Measurements from ENCODE around the gene GPR152. TPM values are rescaled to one million over a fixed set of nuclear protein-coding genes. Genes with fewer than 3 reads are reported as not detected.

Gene GPR152
- total and polyA plus RNA-seq, 2 donors (not counting 3 experiments of a cell fraction or from before 2014, with no cell fraction given), result not detected

- FAIRE-seq (no peak), DNase-seq (ENCODE audit: low read depth, low spot score) (no peak)
- CTCF ChIA-PET, result no interaction called here
- Histone ChIP-seq H2AFZ (ENCODE audit: low read depth, low read length) (no peak overlapping the region), H3K4me1 (ENCODE audit: control insufficient read depth, extremely low read depth, insufficient read depth, low read length) (peaks cover 3% of the 10 kb centered on the region), H3K27me3 (ENCODE audit: control insufficient read depth in 2 of 2, insufficient read depth in 2 of 2, low read length in 2 of 2) (no peaks in the 10 kb centered on the region), H3K4me2 (ENCODE audit: insufficient read depth, low read length) (no peak overlapping the region), H3K9me1 (replicated peaks; ENCODE audit: control insufficient read depth, extremely low read depth, insufficient read depth, low read length) (no peaks in the 10 kb centered on the region), H3K9ac (replicated peaks; ENCODE audit: extremely low read depth, insufficient read depth, low read length) (no peak overlapping the region), H4K20me1 (replicated peaks; ENCODE audit: control insufficient read depth, extremely low read depth, insufficient read depth, low read length) (no peaks in the 10 kb centered on the region), H3K9me3 (replicated peaks; ENCODE audit: control insufficient read depth, insufficient read depth, low read length) (no peaks in the 10 kb centered on the region), H3K27ac (ENCODE audit: insufficient read depth, low read depth, low read length) (no peak overlapping the region), H3K36me3 (ENCODE audit: control insufficient read depth in 2 of 2, extremely low read depth in 1 of 2, insufficient read depth in 2 of 2, low read length in 2 of 2) (no peaks in the 10 kb centered on the region), H3K79me2 (ENCODE audit: control insufficient read depth, insufficient read depth, low read length) (no peaks in the 10 kb centered on the region), H3K4me3 (replicated peaks in 1 of 3; ENCODE audit: insufficient read depth in 1 of 3, low read depth in 1 of 3, low read length in 3 of 3) (no peak overlapping the region)
- POLR2A ChIA-PET, result no interaction called here
- intact Hi-C loops (cut with micrococcal nuclease), result no loop called here
- no TSS peak for BruUV-seq (replicated peaks)
- dilution Hi-C loops (cut with MboI; ENCODE audit: extremely low pct_ligation_motif_present, low sequenced_read_pairs), result no loop called here
- TF ChIP-seq MYC (IDR thresholded peaks at IDR 0.05; ENCODE audit: low read depth, low read length), result no peak
Observed at GRCh38 chr11:67457453-67457852, 4.9 kb upstream of the GPR152 start.

GRCh38 chr11:67456068-67456705, 3.7 kb upstream of the GPR152 start:
- Histone ChIP-seq H3K9me1 (replicated peaks; ENCODE audit: control insufficient read depth, extremely low read depth, insufficient read depth, low read length) (no peaks in the 10 kb centered on the region), H2AFZ (ENCODE audit: low read depth, low read length) (no peak overlapping the region), H4K20me1 (replicated peaks; ENCODE audit: control insufficient read depth, extremely low read depth, insufficient read depth, low read length) (no peaks in the 10 kb centered on the region), H3K4me3 (replicated peaks in 1 of 3; ENCODE audit: insufficient read depth in 1 of 3, low read depth in 1 of 3, low read length in 3 of 3) (no peak overlapping the region), H3K27ac (ENCODE audit: insufficient read depth, low read depth, low read length) (no peak overlapping the region), H3K36me3 (ENCODE audit: control insufficient read depth in 2 of 2, extremely low read depth in 1 of 2, insufficient read depth in 2 of 2, low read length in 2 of 2) (no peaks in the 10 kb centered on the region), H3K27me3 (ENCODE audit: control insufficient read depth in 2 of 2, insufficient read depth in 2 of 2, low read length in 2 of 2) (no peaks in the 10 kb centered on the region), H3K4me2 (ENCODE audit: insufficient read depth, low read length) (no peak overlapping the region), H3K9me3 (replicated peaks; ENCODE audit: control insufficient read depth, insufficient read depth, low read length) (no peaks in the 10 kb centered on the region), H3K9ac (replicated peaks; ENCODE audit: extremely low read depth, insufficient read depth, low read length) (no peak overlapping the region), H3K79me2 (ENCODE audit: control insufficient read depth, insufficient read depth, low read length) (no peaks in the 10 kb centered on the region), H3K4me1 (ENCODE audit: control insufficient read depth, extremely low read depth, insufficient read depth, low read length) (peaks cover 7% of the 10 kb centered on the region)
- DNase-seq (ENCODE audit: low read depth, low spot score), result no peak
- intact Hi-C loops (cut with micrococcal nuclease), result no loop called here
- dilution Hi-C loops (cut with MboI; ENCODE audit: extremely low pct_ligation_motif_present, low sequenced_read_pairs), result no loop called here
- POLR2A ChIA-PET, result no interaction called here
- TF ChIP-seq FOS (IDR thresholded peaks at IDR 0.05; ENCODE audit: borderline replicate concordance, insufficient read depth, low read length) (no peak), POLR2A (IDR thresholded peaks at IDR 0.05; ENCODE audit: low read depth, low read length) (no peak), EZH2 (IDR thresholded peaks at IDR 0.05; ENCODE audit: borderline replicate concordance, low read depth, low read length, severe bottlenecking) (no peak), JUN (IDR thresholded peaks at IDR 0.05; ENCODE audit: borderline replicate concordance, insufficient read depth, insufficient read length, low read depth) (no peak), CTCF (IDR thresholded peaks at IDR 0.05; ENCODE audit: extremely low read depth in 1 of 2, insufficient read depth in 1 of 2, low read depth in 1 of 2, low read length in 2 of 2) (no peak), MYC (IDR thresholded peaks at IDR 0.05; ENCODE audit: low read depth, low read length) (no peak), POLR2AphosphoS5 (IDR thresholded peaks at IDR 0.05; ENCODE audit: insufficient read depth, low read depth, low read length) (no peak), MAX (IDR thresholded peaks at IDR 0.05; ENCODE audit: insufficient read depth, insufficient read length) (no peak), GATA2 (IDR thresholded peaks at IDR 0.05; ENCODE audit: insufficient read depth, insufficient read length, low read depth, low read length) (no peak)
- no peak for FAIRE-seq
- BruUV-seq (replicated peaks), result no TSS peak
- CTCF ChIA-PET, result no interaction called here

Data from endothelial cell of umbilical vein (primary cell).